Stimulated activated CD4-positive, alpha-beta T cell treated with anti-CD3 and anti-CD28 coated beads, TNF-alpha, amount 100 ng/mL, for 4 hours (primary cell): ENCODE results near the gene NFATC2.
"Not testable (repeated sequence)": the region's sequence is repeated elsewhere in the genome, so short reads cannot be mapped to it uniquely, and the experiment has no call there.

Experiments
- DNase-seq, 3 experiments: peaks; one replicate each; pipeline ENCODE4 v3.0.0-alpha.2; 2020; ENCODE audit warnings: low read depth in 3 of 3

NFATC2 gene

DNA sequence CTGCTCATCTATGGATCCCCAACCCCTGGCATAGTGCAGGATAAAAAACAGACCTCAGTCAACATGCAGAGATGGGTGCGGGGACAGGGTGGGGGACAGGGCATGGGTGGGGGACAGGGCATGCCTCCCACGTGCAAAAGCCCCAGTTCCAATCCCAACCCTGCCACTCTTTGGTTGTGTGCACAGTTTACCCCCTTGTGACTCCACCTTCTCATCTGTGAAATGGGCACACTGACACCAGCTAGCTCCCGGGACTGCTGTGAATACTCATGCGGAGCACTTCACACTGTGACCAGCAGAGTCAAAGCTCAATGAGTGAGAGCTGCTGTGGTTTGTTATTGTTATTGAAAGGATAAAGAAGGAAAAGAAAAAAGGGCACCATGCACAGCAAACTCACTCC is 69.3 kb downstream of the NFATC2 start:
- no peak for DNase-seq

DNA sequence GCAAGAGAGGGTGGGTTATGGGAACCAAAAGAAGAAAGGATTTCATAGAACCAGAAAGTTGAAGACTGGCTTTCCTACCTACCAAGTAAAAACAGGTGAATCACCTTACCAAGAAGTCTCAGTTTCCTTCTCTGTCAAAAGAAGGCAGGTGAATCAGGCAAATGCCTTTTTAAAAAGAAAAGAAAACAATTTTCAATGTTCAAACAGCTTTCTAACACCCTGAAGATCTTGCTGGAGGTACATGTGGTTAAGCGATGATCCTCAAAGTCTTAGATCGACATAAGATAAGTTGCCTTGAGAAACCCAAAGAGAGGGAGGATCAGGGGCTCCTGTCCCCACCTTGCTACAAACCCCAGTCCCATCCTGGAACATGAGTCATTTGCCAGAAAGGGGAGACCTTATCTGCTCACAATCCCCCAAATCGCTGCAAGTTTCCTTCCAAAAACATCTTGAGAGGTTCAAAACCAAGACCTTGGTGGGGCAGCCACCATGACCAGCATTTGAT is 71.6 kb downstream of the NFATC2 start:
- DNase-seq, result no peak

DNA sequence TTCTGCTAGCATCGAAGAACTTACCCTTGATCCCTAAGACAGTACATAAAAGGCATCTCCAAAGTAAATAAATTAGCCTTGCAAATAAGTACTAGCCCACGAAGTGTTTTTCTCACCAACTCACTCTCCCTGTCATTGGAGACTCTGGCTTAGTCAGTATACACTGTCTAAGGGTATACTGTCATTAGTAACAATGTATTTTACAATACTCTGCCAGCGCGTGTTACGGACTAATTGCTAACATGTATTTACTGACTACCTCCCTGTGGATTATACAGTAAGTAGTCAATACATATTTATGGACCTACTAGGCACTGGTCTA is 72.1 kb downstream of the NFATC2 start:
- no peak for DNase-seq

DNA sequence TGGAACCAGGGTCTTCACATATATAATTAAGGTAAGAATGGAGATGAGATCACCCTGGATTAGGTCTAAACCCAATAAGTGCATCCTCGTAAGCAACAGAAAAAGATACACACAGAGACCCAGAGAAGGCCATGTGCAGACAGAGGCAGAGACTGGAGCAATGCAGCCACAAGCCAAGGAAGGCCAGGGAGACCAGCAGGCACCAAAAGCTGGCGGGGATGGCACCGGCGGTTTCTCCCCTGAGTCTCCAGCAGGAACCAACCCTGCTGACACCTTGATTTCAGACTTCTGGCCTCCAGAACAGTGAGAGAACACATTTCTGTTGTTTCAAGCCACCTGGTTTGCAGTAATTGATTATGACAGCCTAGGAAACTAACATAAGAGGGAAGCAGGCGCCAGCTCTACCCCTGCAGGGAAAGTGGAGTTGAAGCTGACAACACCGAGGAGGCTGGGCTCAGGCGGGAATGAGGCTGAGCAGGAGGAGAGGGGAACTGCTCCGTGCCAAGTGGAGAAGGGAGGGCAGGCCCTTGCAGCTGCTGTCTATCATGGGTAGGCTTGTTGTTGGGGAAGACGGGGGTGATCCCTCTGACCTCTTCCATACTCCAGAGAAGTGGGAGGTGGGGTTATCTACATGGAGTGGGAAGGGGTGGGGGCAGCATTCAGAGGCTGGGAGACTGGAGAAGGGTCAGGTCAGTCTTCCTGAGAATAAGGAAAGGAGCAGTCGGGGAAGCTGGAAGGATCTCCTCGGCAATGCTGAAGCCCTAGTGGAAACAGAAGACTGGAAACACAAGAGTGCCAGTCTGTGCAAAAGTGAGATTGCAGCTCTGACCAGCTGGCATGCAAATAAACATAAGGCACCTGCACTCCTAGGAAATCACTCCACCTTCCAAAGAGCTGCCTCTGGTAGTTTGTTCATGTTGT is 72.7 kb downstream of the NFATC2 start:
- no peak for DNase-seq

DNA sequence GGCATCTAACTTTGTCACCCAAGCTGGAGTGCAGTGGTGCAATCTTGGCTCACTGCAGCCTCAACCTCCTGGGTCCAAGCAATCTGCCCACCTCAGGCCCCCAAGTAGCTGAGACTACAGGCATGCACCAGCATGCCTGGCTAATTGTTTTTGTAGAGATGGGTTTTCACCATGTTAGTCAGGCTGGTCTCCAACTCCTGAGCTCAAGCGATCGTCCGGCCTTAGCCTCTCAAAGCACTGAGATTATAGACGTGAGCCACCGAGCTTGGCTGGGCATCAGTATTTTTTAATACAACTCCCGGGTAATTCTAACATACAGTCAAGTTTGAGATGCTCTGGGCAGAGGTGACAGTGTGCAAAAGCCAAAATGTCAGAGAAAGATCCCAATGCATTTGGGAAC is 73.5 kb downstream of the NFATC2 start:
- DNase-seq, result no peak

DNA sequence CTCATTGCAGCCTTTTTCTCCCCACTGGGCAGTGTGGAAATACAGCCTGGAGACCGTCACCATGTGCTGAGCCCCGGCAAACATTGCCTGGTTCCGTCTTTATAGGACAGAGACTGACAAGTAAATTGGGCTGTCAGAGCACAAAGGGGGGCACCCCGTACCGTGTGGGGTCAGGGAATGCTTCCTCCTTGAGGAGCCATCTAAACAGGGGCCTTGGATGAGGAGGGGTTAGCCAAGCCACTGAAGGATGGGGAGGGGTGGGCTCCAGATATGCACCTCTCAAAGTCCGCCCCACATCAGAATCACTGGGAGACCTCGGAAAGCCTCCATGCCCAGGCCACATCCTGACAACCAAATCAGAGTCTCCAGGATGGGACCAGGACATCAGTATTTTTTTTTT is 73.9 kb downstream of the NFATC2 start:
- DNase-seq, result no peak

DNA sequence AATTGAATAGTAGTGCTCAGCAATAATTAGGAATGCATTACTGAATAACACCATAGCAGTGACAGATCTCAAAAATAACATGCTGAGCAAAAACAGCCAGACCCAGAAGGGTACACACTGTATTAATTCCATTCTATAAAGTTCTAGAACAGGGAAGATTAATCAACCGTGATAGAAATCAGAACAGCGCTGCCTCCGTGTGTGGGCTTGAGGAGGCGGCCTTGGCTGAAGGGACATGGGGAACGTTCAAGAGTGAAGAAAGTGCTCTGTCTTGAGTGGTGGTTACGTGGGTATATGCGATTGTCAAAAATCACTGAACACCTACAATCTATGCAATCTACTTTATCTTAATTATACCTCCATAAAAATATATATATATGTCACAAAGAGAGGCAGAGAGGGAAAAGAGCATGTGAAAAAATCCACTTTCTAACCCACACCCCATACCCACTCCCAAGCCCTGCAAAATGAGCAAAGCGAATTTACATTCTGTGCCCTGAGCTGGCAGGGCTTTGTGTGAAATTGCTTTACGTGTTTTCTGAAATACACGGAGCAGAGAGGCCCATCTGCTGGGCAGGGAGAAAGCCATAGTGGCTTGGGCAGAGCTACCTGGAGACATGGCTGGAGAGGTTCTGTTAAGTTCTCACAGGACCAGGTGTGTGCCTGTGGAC is 74.4 kb downstream of the NFATC2 start:
- no peak for DNase-seq

DNA sequence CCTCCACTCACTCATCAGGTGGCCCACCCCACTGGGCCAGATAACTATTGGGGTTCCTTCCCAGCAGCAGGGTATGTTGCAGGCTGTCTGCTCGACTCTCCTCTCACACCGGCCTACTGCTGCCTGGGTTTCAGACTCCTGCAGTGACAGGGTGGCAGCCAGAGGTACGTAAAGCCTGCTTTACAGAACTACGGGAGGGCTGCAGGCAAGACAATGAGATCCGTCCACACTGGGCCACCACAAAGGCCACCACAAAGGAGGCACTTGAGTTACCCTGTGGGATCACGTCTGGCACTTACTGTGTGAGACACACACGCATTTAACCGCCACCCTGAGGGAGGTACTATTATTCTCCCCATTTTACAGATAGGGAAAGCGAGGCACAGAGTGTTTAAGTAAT is 78.5 kb downstream of the NFATC2 start:
- DNase-seq, result no peak

DNA sequence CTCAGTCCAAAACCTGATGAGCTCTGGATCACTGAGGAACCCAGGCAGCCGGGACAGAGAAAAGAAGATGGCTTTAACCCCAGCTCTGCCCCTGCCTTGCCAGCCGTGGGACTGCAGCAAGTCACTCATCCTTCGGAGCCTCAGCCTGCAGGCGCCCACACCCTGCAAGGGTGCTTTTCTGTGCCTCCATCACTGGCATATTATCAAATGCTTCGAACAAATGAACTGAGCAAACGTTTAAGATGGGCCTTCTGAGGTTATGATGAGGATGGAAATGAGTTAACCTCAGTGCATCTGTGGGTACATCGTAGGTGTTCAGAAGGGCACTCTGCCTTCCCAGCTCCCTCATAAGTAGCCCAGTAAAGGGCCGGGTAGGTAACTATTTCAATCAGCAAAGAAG is 79.0 kb downstream of the NFATC2 start:
- DNase-seq, result no peak

DNA sequence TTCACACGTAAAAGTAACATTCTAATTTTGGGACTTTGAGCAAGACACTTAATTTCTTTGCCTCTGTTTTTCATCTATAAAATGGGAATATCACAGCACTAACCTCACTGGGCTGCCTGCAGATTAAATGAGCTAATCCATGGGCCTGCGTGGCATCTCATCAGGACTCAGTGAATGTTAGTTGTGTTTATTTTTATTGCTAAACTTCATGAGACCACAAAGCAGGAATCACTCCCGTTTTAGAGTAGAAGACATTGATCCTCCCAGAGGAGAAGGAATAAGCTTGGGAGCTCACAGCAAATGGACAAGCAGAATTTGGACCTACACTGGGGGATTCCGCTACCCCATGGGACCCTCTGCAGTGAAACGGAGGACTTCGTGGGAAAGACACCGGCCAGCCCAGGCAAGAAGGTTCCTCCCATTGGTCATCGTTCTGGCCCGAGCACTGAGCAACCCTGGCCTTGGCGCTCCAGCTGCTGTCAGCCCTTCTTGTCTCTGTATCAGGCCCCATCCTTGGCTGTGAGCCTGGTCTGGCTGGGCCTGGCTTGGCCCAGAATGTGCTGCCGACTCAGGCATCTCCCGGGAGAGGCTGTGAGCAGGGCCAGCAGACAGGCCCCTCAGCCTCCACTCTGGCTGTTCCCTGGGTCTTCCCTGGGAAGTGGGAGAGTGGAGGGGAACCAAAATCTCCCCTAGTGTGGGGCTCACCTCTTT is 79.8 kb downstream of the NFATC2 start:
- no peak for DNase-seq

DNA sequence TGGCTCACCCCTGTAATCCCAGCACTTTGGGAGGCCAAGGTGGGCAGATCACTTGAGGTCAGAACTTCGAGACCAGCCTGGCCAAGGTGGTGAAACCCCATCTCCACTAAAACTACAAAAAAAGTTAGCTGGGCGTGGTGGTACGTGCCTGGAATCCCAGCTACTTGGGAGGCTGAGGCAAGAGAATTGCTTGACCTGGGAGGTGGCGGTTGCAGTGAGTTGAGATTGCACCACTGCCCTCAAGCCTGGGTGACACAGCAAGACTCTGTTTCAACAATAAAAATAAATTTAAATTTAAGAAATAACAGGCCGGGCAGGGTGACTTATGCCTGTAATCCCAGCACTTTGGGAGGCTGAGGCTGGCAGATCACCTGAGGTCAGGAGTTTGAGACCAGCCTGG is 80.7 kb downstream of the NFATC2 start:
- not testable (repeated sequence) for DNase-seq

DNA sequence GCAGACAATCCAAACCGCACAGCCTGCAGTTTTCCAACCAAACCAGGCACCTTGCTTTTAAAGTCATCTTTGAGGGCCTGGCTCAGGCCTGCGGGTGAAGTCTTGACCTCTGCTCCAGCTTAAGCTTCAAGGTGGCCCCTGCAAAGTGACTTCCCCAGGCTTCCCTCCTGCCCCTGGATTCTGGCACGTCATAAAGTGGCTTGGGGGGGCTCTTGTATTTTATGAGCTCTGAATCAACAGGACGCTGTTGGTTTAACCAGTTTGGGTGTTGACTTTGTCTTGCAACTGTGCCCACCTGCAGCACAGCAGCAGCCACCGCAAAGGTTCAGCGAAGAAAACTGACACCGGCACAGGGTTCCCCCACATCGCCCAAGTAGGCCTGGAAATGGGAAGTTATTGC is 81.2 kb downstream of the NFATC2 start:
- DNase-seq, result no peak

DNA sequence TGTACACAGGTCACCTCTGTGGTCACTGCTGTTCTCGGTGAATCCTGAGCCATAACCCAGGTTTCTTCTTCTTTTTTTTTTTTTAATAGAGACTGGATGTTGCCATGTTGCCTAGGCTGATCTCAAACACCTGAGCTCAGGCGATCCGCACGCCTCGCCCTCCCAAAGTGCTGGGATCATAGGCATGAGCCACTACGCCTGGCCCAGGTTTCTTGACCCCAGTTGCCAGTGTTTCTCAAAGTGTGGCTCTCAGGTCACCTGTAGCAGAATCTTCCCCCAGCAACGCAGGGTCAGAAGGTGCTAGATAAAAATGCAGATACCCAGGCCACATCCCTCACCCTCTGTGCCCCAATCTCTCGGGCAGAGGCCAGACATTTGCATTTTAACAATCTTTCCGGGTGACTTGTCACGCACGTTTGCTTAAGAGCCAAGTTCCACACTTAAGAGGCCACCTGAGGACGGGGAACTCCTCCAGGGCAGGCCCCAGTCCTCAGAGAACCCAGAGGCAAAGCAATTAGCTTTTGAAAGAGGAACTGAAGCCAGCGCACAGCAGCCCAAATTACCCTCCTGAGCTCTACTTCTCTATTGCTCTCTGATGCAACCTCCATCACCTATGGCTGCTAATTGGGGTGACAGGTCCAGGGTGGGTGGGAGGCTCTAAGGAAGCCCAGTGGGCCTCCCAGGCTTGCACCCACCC is 81.8 kb downstream of the NFATC2 start:
- no peak for DNase-seq

DNA sequence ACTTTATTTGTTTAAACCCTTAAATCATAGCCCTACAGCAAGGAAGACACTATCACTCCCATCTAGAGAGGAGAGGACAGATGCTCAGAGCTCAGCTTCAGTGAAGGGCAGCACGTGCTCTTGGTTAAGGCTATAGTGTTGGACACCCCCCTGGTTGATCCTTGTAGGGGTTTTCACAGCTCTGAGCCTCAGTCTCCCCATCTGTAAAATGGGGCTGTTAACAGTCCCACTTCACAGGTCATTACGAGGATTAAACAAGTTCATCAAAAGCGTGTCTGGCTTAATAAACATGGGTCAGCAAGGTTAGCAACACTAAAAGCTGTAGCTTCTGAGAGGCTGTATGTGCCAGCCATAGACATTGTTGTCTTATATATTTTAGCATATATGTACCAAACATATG is 82.4 kb downstream of the NFATC2 start:
- no peak for DNase-seq

DNA sequence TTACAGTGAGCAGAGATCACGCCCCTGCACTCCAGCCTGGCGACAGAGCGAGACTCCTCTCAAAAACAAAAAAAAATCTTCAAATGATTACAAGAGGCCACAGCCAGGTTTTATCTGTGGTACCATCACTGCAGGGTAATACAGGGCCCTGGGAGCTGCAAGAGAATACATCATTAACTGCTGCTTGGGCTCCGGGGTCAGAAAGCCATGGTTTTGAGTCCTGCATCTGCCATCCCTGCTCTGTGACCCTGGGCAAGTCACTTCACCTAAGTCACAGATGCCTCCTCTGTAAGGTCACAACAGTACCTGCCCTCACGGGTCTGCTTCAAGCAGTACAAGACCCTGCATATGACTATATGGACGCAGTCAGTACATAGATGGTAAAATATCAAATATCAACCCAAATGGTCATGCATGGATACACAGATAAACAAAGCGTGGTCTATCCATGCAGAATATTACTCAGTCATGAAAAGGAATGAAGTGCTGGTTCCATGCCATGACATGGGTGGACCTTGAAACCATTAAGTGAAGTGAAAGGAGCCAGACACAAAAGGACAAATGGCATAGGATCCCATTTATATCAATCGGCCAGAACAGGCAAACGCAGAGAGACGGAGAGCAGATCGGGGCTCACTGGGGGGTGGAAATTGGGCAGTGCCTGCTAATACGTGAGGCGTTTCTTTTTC is 83.6 kb downstream of the NFATC2 start:
- DNase-seq, result no peak

DNA sequence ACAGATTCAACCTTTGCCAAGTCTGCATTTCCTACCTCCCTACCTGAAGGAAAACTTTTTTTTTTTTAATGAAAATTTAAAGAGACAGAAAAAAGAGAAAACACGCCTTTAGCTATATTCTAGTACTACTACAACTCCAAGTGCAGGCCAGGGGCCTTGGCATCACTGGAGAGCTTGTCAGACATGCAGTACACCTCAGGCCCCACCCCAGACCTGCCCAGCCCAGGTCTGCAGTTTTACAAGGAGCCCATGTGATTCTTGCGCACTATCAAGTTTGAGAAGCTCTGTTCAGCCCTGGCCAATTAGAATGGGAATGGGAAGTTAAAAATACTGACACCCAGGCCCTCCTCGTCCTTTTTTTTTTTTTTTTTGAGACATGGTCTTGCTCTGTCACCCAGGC is 85.0 kb downstream of the NFATC2 start:
- no peak for DNase-seq

DNA sequence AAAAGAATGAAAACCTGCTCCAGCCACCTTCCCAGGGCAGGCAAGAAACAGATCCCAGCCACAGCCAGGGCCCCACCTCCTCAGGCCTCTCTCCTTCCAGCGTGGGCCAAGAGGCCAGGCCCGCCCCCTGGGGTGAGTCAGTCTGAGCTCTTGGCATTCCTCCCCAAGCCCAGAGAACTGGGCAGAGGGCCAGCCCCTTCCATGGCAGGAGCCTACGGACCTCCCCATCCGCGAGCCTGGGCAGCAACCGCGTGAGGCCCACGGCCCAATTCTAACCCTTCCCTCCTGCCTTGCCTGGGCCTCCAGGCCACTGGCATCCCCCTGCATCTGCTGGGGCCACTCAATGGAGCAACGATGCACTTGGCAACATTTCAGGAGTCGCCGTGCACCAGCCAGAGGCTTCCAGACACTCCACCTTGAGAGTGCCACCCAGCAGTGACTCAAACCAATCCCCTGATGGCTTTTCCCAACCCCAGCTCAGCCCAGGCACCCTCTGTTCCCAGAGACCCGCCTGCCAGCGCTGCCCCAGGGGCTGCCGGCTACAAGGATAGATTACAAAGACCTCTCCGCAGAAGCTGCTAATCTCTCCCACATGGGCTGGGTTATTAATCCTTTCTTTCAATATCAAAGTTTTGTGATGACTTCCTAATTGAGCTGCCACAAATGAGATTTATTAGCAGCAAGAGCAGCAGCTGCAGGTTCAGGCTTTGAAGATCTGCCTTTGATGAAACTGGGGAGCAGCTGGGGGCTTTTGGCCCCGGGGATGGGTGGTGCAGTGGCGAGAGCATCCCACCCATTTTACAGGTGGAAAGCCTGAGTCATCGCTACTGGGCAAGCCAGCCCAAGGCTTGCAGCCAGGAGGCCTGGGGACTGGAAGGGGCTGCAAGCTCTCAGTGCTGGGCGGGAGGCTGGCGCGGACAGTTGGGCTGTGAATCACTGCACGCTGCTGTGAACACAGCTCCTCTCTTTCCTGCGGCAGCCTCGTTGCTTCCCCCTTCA is 85.7 kb downstream of the NFATC2 start:
- no peak for DNase-seq

DNA sequence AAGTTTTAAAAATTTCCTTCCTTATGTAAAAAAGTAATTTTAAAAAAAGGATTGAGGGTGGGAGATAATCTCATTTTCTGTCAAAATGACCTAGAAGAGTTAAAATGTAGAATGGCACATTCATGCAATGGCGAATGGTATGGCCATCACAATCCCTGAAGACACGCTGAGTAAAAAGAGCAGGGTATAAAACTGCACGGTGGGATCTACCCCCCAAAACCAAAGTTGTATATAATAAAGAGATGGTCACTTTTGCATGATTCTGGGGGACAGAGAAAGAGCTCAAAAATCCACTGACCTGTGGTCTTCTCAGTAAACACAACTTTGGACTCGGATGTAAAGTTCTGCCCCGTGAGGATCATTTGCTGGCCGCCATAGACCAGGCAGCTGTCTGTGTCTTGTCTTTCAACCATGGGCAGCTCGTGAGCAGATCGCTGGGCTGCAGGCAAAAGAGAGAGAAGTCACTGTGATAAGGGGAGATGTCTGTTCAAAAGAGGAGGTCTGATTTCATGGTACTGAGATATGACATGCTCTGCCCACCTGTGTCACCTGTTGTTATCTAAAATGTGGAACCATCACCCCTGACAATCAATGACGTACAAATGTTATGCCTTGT is 88.2 kb downstream of the NFATC2 start:
- no peak for DNase-seq

DNA sequence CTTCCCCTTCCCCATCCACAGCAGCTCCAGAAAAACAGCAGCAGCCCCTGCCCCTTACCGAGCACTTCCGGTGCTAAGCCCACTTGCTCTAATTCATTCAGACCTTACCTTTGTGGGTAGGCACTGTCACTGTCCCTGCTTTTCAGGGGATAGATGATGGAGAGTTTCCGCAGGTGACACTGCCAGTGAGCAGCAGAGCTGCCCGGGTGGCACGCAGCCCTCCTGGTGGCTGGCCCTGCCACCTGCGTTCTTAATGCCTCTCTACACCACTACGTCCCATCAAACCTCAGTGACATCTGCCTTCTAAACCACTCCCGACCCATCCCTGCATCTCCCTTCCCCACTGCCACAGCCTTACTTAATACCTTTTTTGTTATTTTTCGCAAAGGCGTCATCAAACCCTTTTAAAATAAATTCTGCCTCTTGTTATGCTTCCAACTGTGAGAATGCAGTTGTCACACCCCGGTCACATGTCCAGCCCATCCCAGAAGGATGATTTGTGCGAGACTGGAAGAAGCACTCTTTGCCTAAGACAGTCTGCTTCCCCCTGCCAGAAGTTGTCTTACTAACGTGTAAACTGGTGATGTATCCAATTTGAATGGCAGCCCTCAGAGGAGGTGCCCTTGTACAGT is 89.7 kb downstream of the NFATC2 start:
- no peak for DNase-seq
